Subcutaneous adipose tissue (tissue), 4 donors: ENCODE results near the gene MTUS2. TPM values are rescaled to one million over a fixed set of nuclear protein-coding genes. Genes with fewer than 3 reads are reported as not detected.

ENCODE experiments used
- total RNA-seq, 4 donors: library from RNA; depleted of rRNA; stranded (reverse); fragments of >200 nt; gene quantifications; one replicate each; pipeline ENCODE4 v1.1.0, GENCODE V29; 2016
- TF ChIP-seq, protein P1 (sequence below): fragments of 450-650 bp; IDR thresholded peaks from one replicate; pipeline ENCODE4 v1.5.1; 2016; ENCODE audit warnings: low read depth, mild to moderate bottlenecking, control low read depth, antibody characterized with exemption, moderate library complexity

Gene MTUS2
- total RNA-seq, 4 donors from 2014 or later: not detected

DNA sequence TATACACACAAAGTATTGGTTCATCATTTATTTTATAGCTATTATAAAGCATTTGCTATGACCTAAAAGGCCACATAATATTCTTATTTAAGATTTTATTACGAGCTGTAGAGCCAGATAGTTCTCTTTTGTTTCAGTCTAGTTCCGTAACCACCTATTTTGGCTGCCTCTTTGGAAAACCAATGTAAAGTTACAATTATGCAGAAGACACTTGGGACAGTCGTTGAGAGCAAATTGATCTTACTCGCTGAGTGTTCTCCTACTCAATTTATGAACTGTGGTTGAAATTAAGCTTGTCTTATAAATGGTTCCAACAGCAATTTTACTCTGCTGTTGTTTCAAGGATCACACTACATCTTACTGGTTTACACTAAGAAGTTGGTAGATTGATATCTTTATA, 653.0 kb downstream of the MTUS2 start:
- TF ChIP-seq, protein P1, sequence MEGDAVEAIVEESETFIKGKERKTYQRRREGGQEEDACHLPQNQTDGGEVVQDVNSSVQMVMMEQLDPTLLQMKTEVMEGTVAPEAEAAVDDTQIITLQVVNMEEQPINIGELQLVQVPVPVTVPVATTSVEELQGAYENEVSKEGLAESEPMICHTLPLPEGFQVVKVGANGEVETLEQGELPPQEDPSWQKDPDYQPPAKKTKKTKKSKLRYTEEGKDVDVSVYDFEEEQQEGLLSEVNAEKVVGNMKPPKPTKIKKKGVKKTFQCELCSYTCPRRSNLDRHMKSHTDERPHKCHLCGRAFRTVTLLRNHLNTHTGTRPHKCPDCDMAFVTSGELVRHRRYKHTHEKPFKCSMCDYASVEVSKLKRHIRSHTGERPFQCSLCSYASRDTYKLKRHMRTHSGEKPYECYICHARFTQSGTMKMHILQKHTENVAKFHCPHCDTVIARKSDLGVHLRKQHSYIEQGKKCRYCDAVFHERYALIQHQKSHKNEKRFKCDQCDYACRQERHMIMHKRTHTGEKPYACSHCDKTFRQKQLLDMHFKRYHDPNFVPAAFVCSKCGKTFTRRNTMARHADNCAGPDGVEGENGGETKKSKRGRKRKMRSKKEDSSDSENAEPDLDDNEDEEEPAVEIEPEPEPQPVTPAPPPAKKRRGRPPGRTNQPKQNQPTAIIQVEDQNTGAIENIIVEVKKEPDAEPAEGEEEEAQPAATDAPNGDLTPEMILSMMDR: no peak

DNA sequence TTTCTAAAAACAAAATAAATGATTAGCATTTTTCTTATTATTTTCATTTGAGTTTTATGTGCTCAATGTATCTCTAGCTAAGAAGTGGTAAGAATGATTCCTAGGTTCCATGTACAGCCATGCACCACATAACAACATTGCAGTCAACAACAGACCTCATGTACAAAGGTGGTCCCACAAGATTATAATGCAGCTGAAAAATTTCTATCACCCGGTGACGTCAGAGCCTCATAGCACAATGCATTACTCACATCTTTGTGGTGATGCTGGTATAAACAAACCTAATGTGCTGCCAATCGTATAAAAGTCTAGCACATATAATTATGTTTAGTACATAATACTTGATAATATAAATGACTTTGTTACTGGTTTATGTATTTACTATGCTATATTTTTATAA, 654.9 kb downstream of the MTUS2 start:
- TF ChIP-seq, protein P1: no peak

DNA sequence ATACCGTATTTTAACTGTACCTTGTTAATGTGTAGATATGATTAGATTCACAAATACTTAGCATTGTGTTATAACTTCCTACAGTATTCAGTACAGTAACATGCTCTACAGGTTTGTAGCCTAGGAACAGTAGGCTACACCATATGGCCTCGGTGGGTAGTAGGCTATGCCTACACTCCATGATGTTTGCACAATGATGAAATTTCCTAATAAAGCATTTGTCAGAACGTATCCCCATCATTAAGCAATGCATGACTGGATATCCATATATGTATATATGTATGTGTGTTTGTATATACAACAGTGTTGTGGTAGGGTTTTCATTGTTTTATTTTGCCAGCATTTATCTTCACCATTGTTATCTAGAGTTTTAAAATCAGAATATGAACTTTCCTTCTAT, 655.9 kb downstream of the MTUS2 start:
- TF ChIP-seq, protein P1: no peak

DNA sequence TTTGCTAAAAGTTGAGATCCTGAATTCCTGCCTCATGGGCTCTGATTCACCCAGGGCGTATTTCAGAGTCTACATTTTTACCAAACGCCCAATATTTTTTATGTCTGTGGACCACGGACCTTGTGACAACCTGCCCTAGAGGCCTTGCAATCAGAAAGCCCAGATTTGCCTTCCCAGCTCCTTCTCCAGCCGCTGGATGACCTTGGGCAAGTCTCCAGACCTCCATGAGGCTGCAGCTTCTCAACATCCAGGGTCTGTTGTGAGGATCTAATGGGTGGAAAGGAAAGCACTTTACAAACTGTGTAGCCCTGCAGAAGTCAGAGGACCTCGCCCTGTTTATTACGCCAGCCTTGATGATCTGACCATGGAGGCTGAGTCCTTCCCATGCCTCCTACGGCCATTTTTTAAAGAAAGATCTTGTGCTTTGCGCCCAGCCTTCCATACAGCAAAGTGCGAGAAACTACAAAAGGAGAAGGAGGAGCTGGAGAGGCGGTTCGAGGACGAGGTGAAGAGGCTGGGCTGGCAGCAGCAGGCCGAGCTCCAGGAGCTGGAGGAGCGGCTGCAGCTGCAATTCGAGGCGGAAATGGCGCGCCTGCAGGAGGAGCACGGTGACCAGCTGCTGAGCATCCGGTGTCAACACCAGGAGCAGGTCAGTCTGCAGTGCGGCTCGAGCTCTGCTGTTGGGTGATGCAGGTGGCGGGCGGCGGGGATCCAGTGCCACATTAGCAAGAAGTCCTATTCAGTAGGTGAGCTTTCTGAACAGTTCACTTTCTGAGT, 659.8 kb downstream of the MTUS2 start:
- TF ChIP-seq, protein P1: no peak

DNA sequence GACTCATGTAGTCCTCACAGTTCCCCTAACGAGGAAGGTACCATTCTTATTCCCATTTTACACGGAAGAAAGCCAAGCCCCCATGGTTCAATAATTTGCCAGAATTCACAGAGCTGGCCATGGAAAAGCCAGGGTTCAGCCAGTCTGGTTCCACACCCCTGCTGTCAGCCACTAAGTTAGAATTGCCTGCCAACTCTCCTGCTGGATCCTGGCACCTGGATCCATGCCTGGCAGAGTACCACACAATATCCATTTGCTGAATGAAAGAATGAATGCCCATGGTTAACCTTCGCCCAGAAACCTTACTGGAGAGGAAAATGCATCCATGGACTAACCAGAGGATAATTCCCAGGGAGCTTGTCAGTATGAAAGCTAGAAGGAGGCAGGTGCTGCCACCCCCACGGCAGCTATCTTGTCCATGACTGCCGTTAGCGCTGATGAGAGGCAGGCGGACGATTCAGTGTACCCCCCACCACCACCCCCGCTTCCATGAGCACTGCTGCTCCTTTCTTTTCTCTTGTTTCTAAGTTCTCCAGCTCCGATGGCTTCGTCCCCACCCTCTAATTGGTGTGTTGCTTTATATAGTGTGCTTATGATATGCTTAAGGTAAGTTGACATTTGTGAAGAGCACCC, 660.9 kb downstream of the MTUS2 start:
- TF ChIP-seq, protein P1: no peak

DNA sequence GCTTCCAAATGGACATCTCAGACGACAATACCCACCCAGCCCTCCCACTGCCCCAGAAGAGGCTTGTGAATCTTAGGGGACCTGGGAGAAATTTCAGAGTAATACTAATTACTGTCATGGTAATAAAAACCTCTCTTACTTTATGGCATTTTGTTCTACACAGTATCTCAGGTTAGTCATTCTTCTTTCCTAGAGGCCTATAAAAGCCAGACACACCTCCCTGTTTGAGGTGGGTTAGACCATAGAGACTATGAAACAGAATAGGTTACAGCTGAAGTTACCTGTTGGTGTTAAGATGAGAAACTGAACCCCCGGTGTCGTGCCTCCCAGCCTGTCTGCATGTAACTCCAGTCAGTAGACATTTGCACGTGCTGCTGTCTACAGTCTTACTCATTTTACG, 661.5 kb downstream of the MTUS2 start:
- TF ChIP-seq, protein P1: no peak

DNA sequence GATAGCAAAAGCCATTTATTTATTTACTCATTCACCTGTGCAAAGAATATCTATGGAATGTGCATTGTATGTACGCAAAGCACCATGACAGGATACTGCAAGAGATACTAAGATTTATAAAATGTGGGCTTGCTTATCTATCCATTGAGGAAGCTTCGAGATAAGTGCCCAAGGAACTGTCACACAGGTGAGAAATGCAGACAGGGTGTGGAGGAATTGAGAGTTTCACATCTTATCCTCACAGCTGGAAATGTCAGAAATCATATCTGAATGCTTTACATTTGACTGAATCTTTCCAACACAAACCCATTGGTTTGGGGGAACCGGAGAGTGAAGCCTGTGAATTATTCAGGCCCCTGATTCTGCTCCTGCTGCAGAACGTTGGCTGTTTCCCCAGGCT, 662.4 kb downstream of the MTUS2 start:
- TF ChIP-seq, protein P1: no peak
